Measurements from ENCODE around the gene NHERF1. TPM values are rescaled to one million over a fixed set of nuclear protein-coding genes. Genes with fewer than 3 reads are reported as not detected.

Gene NHERF1
- total RNA-seq, 1 donor from 2014 or later = 18.4 TPM

DNA sequence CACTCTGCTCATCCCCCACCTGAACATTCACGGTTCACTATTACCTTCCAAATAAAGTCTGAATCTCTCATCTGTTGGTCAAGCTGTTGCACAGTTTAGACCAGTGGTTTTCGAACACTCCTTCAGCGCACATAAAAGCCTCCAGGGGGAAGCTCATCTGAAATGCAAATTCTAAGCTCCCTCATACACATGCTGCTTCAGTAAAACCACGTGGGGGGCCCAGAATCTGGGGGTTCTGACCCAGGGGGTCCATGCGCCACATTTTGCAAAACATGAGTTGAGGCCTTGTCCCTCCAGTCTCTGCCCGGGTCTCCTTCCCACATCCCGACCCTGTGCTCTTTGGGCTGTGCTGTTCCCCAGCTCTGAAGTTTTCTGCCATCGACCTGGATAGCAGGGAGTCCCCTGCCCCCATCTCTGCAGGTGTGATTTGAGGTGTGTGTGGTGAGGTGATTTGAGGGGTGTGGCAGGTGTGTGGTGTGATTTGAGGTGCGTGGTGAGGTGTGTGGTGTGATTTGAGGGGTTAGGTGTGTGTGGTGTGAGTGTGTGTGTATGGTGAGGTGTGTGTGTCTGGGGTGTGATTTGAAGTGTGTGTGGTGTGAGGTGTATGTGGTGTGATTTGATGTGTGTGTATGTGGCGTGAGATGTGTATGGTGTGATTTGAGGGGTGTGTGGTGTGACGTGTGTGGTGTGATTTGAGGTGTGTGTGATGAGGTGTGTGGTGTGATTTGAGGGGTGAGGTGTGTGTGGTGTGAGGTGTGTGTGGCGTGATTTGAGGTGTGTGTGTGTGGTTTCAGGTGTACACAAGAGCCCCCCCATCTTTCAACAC lies 16.2 kb upstream of the NHERF1 start:
- no peak for DNase-seq (ENCODE audit: extremely low read depth, low read depth, low spot score)

DNA sequence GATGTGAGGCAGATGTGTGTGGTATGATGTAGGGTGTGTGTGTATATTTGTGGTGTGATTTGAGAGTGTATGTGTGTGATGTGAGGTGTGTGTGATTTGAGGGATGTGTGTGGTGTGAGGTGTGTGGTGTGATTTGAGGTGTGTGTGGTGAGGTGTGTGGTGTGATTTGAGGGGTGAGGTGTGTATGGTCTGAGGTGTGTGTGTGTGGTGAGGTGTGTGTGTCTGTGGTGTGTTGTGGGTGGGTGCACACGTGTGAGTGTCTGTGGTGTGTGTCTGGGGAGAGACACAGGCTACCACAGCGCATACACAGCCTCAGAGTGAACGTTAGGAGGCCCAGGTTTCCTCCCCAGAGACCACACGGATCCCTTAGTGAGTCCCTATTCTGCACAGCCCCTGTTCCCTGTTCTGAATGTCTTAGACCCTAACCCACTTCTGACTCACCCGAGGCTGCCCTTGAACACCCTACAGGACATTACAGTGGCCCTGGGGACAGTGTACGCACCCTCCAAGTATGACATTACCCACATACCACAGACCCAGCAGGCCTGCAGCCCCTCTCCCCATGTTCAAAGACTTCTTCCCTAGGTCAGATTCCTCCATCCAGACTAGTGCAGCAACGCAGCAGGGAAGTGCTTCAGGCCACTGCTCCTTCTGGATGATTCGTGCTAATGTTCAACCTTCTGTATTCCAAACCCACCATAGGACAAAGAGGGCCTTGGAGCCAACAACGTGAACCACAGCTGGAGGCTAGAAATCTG lies 14.9 kb upstream of the NHERF1 start:
- DNase-seq (ENCODE audit: extremely low read depth, low read depth, low spot score) = no peak

GRCh38 chr17:74734256-74734655 lies 14.2 kb upstream of the NHERF1 start:
- DNase-seq (ENCODE audit: extremely low read depth, low read depth, low spot score) = no peak

DNA sequence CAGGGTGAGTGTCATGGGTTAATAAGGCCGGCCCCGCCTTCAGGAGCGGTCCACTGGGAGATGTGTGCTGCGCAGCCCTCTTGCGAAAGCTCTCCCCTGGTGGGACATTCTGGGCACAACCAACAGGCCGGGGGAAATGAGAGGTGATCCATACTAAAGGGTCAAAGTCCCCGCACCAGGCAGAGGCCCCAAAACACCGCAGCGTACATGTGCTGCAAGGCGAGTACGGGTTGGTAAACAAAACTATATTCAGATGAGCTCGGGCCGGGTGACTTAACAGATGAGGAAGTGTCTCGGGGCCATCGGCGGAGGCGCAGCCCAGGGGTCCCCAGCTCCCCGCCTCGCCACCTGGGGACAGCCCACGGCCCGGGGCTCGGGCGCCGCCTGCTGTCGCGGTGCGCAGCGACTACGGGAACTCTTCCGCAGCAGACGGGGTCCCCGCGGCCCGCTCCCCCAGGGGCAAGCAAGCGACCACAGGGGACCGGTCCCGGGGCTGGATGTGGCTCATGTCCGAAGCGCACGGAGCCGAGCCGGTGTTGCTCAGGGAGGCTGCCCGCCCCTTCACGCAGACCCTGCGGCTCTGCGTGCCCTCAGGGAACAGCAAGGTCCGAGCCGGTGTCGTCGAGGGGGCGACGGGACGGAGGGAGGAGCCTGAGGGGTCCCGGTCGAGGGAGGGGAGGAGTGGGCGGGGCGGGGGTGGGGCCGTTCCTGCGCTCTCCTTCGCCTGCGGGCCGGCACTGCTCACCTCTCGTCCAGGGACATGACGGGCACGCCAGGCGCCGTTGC lies 11.7 kb upstream of the NHERF1 start, which contains the start of gene RAB37:
TSS of gene RAB37 (plus strand) at position 744 of the 786 bp plus-strand sequence. CDS start at position 761, 17 bp downstream.
- no peak for DNase-seq (ENCODE audit: extremely low read depth, low read depth, low spot score)

DNA sequence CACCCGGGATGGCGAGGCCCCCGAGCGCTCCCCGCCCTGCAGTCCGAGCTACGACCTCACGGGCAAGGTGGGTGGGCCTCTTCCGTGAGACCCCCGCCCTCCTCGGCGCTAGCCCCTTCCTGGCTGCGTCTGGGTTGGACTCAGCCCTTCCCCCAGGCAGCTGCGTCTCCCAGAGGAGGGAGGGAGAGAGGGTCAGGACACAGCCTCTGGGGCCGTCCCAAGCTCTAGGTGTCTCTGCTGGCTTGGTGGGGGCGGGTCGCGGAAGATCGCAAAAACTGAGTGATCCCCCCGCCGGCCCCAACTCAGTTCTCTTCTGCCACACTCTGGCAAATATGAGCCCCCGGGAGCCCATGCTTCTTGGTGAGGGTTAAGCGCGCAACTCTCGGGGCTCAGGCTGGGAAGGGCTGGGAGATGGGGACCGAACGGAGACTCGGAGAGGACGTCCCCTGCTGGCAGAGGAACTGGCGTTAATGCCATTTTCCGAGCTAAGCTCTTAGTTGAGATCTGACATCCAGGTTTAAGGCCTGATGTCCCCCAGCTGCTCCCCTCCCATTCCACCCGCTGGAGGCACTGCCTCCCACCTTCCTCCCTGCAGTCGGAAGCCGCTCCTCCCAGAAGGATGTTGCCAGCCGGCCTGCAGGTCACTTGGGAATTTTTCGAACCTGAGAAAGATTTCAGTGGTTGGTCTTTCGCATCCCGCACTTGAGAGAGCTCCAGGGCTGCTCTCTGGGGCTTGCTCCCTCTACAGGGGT lies 11.0 kb upstream of the NHERF1 start:
- no peak for DNase-seq (ENCODE audit: extremely low read depth, low read depth, low spot score)

DNA sequence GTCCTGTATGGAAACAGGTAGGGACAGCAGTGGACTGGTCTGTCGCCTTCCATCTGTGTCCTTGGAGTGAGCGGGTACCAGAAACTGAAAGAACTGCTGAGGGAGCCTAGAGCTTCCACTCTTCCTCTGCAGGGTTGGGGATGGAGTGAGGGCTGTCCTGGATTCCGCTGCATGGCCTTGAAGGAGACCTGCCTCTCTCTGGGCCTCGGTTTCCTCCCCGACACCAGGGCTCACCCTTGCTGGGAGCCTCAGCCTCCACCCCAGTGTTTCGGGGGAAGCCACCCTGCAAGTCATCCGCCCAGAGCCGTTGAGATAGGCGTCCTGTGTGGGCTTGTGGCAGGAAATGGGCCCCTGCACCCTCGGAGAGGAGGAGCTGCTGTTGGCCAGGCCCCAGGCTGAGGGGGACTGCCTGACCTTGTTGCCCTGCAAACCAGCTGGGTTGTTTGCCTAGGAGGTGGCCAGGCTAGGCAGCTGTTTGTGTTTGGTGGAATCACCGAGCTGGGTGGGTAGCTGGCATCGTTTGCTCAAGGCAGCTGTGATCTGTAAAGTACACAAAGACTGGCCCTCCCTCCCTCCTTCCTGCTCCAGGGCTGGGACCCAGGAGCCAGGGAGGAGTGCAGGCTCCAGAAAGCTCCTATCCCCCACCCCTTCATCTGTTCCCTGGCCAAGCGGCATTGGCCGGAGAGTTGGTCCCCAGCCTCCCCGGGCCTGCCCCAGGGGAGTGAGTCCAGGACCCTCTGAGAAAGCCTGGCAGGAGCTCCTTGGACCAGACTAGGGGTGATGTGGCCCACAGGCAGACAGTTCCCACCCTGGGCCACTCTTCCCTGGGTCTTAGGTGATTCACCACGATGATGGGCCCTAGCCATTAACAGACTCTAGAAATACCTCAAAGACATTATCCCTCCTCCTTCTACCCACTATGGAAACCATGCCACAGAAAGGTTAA lies 10.1 kb upstream of the NHERF1 start:
- no peak for DNase-seq (ENCODE audit: extremely low read depth, low read depth, low spot score)

DNA sequence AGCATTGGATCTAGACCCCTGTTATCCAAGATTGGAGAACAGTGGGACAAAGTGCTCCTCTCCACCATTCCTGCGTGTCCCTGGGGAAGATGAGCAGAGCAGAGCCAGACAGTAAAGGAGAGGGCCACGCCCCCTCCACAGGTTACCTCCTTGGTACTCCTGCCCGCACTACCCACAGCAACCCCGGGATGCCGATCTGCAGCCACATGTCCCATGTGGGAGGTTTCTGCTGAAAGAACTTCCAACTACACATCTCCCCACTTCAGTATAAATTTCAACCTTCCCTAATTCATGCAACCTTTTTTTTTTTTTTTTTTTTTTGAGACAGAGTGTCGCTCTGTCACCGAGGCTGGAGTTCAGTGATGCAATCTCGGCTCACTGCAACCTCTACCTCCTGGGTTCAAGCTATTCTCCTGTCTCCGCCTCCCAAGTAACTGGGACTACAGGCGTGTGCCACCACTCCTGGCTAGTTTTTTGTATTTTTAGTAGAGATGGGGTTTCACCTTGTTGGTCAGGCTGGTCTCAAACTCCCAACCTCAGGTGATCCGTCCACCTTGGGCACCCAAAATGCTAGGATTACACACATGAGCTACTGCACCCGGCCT lies 9.1 kb upstream of the NHERF1 start:
- no peak for DNase-seq (ENCODE audit: extremely low read depth, low read depth, low spot score)

- DNase-seq (ENCODE audit: extremely low read depth, low read depth, low spot score) = no peak
Measured at GRCh38 chr17:74740173-74740572, 8.3 kb upstream of the NHERF1 start.

GRCh38 chr17:74740641-74741387 lies 7.6 kb upstream of the NHERF1 start:
- no peak for DNase-seq (ENCODE audit: extremely low read depth, low read depth, low spot score)

DNA sequence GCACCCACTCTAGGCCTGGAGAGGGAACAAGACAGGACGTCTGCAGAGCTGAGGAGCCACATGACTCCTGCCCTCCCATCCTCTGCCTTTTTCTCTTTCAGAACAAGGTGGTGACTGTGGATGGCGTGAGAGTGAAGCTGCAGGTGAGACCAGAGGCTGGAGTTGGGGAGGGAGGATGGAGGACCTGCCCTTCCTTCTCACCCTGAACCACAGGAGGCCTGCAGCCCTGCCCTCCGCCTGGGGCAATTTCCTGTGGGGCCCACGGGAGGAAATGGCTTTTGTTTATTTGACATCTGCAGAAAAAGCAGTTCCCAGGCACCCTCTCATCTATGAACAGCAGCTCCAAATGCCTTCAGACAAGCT lies 6.3 kb upstream of the NHERF1 start:
- DNase-seq (ENCODE audit: extremely low read depth, low read depth, low spot score) = no peak

DNA sequence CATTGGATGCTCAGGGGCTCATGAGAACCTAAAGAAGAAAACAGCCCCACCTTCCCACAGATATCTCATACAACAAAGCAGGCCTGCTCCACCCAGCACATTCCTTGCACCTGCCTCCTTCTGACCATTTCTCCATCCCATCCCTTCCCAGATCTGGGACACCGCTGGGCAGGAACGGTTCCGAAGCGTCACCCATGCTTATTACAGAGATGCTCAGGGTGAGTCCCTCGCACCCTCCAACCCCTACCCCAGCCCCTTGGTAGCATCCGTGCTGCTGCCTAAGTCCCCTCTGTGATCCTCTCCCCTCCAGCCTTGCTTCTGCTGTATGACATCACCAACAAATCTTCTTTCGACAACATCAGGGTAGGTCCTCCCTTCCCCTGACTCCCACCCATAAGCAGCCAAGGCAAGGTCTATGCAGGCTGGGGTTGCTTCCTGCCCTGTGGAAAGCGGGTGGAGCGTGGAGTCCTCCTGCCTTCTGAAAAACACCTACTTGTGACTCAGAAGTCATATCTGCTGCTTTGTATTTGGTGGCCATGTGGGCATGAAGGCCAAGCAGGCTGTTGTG lies 5.4 kb upstream of the NHERF1 start:
- no peak for DNase-seq (ENCODE audit: extremely low read depth, low read depth, low spot score)

DNA sequence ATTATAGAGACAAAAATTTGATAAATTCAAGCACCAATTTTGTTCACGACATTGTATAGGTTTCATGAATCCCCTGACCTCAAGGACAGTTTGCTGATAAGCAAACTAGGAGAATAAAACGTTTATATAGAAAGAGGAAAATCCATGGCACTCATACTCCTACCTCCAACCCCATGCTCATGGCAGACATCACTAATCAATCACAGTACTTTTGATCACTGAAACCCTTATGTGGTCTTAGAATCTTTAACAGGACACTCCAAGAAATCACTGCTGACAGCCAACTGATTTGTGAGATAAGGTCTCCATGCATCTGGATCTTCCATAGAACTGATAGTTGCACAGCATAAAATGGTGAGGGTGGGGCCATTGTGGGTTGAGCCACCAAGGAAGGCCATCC lies 4.7 kb upstream of the NHERF1 start:
- no peak for DNase-seq (ENCODE audit: extremely low read depth, low read depth, low spot score)

DNA sequence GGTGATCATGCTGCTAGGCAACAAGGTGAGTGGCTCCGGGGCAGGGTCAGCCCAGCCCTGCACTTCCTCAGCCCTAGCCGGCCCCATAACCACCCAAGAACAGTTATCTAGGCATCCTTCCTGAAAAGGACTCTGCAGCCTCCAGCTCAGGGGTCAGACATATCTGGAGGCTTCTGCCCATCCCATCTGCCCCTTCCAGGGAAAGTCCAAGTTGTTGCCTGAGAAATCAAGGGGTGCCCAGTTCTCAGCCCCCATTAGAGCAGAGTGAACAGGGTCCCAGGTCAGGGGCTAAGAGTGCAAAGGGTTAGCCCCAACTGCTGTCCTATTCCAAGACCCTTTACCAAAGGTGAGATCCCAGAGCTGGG lies 4.1 kb upstream of the NHERF1 start:
- no peak for DNase-seq (ENCODE audit: extremely low read depth, low read depth, low spot score)

- DNase-seq (ENCODE audit: extremely low read depth, low read depth, low spot score) = no peak
Measured at GRCh38 chr17:74744714-74745547, 3.5 kb upstream of the NHERF1 start.

DNA sequence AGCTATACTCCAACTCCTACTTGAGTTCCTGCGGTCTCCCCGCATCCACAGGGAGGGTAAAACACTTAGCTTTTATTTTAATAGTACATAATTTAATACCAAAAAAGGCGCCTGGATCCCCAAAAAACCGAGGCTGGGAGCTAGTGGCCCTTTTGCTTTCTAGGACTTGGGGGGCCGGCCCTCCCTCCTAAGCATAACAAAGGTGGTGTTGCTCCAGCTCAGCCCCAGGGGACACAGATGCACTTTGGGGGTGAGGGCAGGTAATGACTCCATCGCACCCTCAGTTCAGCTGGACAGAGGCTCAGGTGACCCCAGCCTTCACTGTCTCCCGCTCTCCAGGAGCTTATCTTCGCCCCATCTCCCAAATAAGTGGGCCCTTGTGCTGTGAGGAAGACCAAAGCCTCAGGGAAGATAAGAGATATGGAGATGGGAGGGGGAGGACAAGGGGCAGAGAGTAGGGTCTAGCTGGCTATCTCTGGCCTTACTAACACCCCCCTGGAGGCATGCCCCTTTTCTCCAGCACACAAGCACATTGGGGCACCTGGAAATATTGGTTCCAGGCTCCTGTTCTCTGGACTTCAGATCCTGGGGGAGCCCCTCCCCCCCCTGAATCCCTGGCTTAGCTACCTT lies 2.8 kb upstream of the NHERF1 start:
- no peak for DNase-seq (ENCODE audit: extremely low read depth, low read depth, low spot score)

- no peak for DNase-seq (ENCODE audit: extremely low read depth, low read depth, low spot score)
Measured at GRCh38 chr17:74746376-74746775, 2.1 kb upstream of the NHERF1 start.

GRCh38 chr17:74746922-74747321 lies 1.5 kb upstream of the NHERF1 start:
- no peak for DNase-seq (ENCODE audit: extremely low read depth, low read depth, low spot score)

Data from glomerular endothelial cell (primary cell).